GM12801 (cell line): ENCODE results near the gene FERMT2.

Experiments used
- CTCF ChIP-seq: IDR thresholded peaks from one replicate; pipeline ENCODE4 v1.5.1; 2011; ENCODE audit warnings: control low read depth; ENCODE audit not compliant: insufficient read length; ENCODE audit errors: extremely low read depth

The FERMT2 gene

DNA sequence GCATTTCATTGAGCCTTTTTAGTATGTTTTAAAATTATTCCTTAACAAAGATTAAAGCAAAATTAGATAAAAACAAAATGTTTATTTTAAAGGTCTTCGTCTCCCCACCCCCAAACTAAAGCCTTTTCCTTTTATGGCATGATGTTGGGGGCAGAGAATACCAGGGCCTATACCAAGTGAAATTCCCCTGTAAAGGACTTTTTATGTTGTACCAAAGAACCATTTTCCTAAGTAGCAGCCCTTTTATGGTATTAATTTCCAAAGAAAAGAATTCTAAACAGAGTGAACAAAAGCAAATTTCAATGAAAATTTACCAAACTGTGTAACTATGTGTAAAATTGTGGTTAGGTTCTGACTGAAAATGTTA is 87.5 kb downstream of the FERMT2 start:
- TF ChIP-seq CTCF: no peak

DNA sequence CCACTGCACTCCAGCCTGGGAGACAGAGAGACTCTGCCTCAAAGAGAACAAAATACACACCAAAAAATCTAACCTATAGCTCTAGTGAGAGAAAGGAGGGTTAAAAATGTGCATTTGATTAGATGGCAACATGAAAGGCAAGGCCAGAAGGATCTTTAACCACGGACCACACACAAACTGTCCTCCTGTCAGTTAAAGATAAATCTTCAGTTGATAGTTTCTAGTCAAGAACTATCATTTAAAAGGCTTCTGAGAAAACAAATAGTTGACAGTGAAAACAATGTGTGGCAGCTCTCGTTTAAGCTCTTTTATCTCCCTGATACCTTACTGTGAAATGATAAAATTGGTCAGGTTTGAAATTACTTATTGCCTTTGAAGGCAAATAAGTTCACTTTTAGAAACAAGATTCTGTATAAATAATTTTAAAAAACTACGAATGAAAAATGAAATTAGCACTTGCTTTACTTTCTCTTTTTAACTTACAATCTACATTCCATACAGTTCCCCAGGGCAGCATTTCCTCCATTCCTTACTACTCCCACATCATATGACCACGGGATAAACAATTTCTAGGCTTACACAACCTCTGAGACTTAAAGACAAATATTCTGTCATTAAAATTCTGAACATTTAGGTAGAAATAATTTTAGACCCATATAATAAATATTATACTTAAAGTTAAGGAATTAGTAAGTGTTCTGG is 88.1 kb downstream of the FERMT2 start:
- no peak for TF ChIP-seq CTCF

DNA sequence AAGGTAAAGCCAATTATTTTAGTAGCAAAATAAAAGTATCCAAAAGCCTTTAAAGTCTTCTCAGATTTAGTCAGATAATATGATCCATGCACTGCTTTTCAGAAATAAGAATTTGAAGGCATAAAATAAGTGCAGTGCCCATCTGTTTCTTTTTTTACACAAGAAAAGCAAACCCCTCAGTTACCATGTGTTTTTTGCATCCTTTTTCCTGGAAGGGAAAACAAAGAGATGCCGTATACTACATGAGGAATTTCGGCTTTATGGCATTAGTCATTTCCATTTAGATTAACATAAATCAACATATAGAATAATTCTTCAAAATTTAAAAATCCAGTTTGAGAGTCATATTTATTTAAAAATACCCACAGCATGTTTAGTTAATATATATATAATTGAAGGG is 89.4 kb downstream of the FERMT2 start:
- no peak for TF ChIP-seq CTCF

GRCh38 chr14:52860910-52861309 is 89.9 kb downstream of the FERMT2 start:
- no peak for TF ChIP-seq CTCF

- TF ChIP-seq CTCF: no peak
These were observed 90.6 kb downstream of the FERMT2 start for GRCh38 chr14:52860209-52860608.

GRCh38 chr14:52856139-52856538 is 94.7 kb downstream of the FERMT2 start:
- no peak for TF ChIP-seq CTCF

DNA sequence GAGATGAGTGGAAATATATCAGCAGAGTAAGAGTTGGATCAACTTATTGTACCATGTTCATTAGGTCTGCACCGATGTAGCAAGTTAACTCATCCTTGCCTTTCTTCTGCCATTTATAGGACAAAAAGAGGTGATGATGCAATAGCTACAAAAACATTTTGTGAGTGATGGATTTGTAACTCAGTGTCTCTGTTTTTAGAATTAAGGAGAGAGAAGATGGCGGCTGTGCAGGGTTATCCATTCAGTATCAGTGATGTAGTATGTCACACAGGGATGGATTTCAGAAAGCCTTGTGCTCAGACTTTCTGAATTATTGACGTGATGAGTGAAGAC is 97.4 kb downstream of the FERMT2 start:
- no peak for TF ChIP-seq CTCF

DNA sequence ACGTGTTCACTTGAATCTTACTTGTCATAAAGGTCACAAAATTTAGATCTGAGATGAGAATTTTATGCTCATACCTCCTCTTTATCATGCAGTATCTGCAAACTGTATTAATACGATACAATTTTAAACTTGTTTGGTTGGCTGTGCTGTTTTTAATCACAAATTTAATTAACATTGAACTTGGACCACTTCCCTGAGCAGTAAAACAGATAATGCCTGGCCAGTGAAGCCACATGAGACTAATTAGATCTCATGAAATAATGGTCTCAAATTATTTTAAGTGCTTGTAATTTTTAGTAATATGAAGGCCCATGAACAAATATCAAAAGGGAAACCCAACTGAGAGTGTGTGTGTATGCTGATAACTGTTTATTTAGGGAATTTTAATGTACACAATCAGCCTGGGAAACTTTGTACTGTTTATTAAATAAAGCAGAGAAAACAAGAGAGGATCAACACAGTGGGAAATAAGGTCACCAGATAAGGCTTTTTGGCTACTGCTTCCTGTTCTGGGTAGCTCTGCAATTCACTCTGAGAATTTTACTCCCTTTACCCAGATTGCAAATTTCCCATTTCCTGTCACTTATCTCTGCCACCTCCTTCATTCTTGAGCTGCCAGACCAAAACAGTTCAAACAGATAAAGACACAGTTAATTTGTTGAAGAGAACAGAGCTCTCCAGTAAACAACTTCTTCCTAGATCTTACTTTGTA is 97.9 kb downstream of the FERMT2 start:
- no peak for TF ChIP-seq CTCF
